KOPT-K1 (cell line): ENCODE measurements around the gene CDV3.

Experiments
- H3K27ac ChIP-seq: fragments of 200-600 bp; sonication (generic); 2 replicates; pipeline ENCODE4 v1.5.1; 2016; ENCODE audit warnings: antibody characterized with exemption, mild to moderate bottlenecking, low read depth, low read length; ENCODE audit not compliant: poor library complexity, severe bottlenecking
- H3K36me3 ChIP-seq: fragments of 200-600 bp; sonication (generic); 2 replicates; pipeline ENCODE4 v1.5.1; 2017; ENCODE audit warnings: antibody characterized with exemption, mild to moderate bottlenecking, low read length, moderate library complexity; ENCODE audit not compliant: insufficient read depth
- H3K9me3 ChIP-seq: fragments of 200-600 bp; sonication (generic); 2 replicates; pipeline ENCODE4 v1.5.1; 2017; ENCODE audit warnings: antibody characterized with exemption, low read length, mild to moderate bottlenecking; ENCODE audit not compliant: insufficient read depth, poor library complexity, severe bottlenecking

CDV3 gene

DNA sequence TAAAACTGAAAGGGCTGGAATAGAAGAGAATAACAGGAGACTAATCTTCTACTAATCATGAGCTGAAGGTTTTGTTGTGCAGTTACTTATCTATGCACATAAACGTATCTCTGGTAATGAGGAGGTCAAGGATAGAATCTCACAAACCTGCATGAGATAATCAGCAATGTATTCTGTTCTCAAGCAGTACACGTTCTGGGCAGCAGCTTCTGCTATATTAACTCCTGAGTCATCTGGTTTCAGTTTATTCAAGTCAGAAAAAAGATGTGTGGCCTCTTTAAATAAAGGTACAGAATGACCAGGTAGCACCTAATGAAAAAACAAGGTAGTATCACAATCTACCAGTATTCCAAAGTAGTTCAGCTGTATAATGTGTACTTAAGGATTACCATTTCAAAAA, 34.9 kb downstream of the CDV3 start:
- Histone ChIP-seq H3K36me3 (peaks cover 99% of the 10 kb centered on the region), H3K9me3 (no peaks in the 10 kb centered on the region), H3K27ac (no peak overlapping the region)

DNA sequence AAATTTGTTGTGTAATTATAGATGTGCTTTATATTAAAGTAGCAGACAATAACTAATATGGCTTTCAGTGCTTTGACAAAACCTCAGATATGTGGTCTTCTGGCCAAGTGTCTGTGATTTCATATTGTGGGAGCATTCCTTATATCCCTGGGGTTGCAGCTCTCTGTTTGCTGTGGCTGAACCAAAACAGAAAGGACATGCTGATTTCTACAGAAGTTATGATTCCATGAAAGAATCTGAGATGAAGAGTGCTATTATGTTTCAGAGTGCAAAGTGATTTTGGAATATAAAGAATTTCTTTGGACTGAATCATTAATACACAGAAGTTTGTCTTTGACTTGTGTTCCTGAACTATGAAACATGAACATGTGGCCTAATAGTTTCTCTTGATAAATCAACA, 36.5 kb downstream of the CDV3 start:
- Histone ChIP-seq H3K9me3 (no peaks in the 10 kb centered on the region), H3K36me3 (peaks cover 100% of the 10 kb centered on the region), H3K27ac (no peak overlapping the region)

DNA sequence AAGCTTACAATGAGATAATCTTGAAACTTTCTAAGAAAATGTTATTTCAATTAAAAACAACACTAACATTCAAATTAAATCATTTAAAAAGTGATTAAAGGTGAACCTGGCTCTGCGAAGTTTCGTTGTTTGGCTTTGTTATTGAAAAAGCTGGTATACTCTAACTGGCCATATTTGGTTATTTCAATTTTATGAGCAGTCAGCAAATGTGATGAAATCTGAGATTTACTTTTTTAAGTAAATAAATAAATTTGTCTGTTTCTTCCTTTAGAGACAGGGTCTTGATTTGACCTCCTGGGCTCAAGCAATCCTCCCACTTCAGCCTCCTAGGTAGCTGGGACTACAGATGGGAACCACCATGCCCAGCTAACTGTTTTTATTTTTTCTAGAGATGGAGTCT, 38.0 kb downstream of the CDV3 start:
- no peaks in the 10 kb centered on the region for H3K9me3 ChIP-seq
- peaks cover 100% of the 10 kb centered on the region for H3K36me3 ChIP-seq
- H3K27ac ChIP-seq = no peak overlapping the region

DNA sequence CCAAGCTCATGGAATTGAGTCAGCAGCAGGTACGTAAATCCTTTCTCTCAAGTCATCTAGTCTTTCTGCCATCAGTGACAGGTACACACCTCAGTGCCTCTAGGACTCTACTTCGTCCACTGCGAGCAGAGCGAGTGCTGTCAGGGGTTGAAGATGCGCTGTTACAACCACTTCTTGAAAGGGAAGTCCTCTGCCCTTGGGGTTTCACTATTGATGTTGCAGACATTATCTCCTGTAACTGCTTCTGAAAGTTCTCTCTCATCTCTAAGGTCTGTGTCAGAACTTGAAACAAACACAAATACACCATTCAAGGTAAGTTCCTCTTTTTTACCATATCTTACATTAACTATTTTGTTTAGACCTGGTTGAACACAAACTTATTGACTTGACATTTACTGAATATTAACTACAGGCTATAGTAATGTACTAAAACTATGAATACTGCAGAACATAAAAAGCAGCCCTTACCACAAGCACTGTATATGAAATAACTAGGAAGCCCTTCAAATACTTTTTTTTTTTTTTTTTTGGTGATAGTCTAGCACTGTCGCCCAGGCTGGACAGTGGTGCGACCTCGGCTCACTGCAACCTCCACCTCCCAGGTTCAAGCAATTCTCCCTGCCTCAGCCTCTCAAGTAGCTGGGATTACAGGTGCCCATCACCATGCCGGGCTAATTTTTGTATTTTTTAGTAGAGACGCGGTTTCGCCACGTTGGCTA, 46.7 kb downstream of the CDV3 start:
- Histone ChIP-seq H3K9me3 (no peaks in the 10 kb centered on the region), H3K36me3 (peaks cover 100% of the 10 kb centered on the region), H3K27ac (no peak overlapping the region)

DNA sequence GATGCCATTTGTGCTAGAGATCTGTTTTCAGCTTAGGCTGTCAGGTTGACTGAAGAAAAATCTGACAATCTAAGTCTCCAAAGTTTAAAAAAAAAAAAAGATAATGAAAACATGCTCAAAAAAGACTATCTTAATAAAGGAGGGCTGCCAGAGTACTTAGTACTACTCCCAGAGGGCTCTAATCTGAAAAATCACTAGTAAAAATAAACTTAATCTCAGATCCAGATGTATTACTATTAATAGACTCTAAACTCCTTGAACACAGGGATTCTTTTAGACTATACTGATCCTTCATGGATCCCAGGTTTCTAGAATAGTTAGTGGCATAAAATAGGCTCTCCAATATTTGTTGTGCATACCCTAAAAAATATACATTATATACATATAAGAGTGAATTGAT, 54.3 kb downstream of the CDV3 start:
- no peak overlapping the region for H3K27ac ChIP-seq
- H3K9me3 ChIP-seq = no peaks in the 10 kb centered on the region
- peaks cover 100% of the 10 kb centered on the region for H3K36me3 ChIP-seq

DNA sequence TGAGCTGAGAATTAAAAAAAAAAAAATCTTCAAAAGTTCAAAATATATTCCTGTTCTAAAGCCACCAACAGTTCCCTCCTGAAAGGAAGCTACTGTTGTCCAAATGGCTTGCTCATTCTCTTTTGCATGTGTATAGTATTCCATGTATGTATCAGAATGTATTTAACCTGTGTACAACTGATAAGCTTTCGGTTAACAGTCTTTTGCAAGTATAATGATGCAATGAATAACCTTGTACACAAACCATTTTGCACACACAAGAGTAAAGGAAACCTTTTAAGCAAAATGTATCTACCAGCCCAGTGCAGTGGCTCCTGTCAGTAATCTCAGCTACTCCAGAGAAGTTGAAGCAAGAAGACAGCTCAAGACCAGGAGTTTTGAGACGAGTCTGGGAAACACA, 55.7 kb downstream of the CDV3 start:
- peaks cover 100% of the 10 kb centered on the region for H3K36me3 ChIP-seq
- H3K9me3 ChIP-seq = no peaks in the 10 kb centered on the region
- H3K27ac ChIP-seq = no peak overlapping the region

DNA sequence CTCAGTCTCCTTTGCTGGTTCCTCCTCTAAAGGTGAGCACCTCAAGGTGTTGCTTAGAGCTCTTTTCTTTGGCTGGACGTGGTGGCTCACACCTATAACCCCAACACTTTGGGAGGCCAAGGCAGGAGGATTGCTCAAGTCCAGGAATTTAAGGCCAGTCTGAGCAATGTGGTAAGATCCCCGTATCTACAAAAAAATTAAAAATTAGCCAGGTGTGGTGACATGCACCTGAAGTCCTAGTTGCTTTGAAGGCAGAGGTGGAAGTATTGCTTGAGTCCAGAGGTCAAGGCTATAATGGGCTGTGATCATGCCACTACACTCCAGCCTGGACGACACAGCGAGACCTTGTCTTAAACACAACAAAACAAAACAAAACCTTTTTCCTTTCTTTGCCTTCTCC, 60.0 kb downstream of the CDV3 start:
- Histone ChIP-seq H3K36me3 (peaks cover 100% of the 10 kb centered on the region), H3K27ac (no peak overlapping the region), H3K9me3 (no peaks in the 10 kb centered on the region)
